ENCODE results near the gene KDM1A.

Gene KDM1A

DNA sequence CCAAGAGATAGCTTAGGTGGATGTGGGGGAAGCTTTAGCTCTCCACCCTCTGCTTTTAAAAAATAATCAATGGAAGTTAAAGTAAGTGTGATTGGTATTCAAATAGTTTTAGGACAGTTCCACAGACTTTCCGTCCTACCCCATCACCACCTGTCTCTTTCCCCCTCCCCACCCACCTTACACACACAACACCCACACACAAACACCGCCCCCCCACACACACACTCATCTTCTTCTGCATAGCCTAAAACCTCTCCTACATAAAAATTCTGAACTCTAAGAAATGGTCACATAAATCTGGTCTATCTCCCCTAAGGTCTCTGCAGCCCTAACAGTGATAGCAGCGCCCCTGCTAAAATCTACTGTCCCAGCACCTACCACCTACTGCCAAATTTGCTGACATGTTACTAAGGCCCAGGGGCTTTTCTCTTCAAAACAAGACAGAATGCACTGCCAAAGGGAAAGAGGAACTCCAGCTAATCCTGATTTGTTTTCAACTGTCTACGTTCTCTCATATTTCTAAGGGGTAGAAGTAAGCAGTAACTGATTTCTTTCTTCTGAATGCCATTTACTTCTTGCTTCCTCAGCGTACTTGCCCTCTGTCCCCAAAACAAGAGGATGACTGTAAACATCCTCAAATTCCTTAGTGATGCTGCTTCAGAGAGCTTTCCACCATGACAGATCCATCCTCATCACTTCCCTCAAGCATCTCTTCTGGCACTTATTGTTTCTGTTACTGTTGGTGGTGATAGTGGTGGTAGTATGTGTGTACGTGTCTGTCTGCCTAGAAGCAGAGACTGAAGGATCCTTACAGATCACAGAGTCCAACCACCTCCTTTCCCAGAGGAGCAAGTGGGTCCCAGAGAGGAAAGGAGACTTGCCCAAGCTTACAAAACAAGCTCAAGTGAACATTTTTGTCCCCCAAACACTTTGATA lies 92.6 kb downstream of the KDM1A start:
- DNase-seq: no peak

DNA sequence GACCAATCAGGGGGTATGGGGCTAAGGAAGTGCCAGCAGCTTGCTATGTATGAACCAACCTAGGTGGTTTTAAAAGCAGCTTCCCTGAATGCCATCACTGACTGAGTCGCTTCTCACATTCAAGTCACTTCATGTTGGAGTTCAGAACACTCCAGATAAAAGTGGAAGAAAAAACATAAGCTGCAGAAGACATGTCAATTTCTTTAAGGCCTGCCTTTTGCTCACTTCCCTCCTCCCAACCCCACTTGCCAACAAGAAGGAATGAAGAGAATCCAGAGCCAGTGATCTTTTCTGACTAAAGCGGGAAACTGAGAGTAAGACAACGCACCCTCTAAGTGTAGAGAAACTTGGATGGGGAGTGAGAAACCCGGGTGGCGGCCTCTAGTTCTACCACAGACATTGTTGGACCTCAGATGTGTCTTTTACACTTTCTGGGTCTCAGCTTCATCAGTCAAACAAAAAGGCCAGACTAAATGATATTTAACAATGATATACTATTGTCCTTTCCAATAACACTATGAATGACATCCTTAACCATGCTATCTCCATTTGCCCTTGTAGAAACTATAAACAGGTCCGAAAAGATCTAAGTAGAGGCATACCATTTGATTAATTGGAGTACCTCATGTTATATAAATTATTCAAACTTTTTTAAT lies 95.3 kb downstream of the KDM1A start:
- no peak for DNase-seq

DNA sequence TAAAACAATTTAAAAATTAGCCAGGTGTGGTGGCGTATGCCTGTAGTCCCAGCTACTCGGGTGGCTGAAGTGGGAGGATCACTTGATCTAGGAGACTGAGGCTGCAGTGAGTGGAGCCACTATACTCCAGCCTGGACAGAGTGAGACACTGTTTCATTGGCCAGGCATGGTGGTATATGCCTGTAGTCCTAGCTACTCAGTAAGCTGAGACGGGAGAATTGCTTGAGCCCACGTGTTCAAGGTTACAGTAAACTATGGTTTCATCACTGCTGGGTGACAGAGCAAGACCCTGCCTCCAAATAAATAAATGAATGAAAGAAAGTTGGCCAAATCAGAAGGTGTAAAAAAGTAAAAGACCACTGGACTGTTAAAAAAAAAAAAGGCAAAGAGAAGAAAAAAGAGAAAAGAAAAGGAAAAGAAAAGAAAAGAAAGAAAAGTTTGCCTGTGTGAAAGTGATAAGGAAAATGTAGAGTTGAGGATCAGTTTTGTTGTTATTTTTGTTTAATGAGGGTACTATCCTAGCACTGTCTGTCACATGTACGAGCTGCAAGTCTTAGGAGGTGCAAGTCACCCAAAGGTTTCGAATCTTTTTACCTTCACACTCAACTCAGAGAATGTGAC lies 97.1 kb downstream of the KDM1A start:
- DNase-seq: no peak

DNA sequence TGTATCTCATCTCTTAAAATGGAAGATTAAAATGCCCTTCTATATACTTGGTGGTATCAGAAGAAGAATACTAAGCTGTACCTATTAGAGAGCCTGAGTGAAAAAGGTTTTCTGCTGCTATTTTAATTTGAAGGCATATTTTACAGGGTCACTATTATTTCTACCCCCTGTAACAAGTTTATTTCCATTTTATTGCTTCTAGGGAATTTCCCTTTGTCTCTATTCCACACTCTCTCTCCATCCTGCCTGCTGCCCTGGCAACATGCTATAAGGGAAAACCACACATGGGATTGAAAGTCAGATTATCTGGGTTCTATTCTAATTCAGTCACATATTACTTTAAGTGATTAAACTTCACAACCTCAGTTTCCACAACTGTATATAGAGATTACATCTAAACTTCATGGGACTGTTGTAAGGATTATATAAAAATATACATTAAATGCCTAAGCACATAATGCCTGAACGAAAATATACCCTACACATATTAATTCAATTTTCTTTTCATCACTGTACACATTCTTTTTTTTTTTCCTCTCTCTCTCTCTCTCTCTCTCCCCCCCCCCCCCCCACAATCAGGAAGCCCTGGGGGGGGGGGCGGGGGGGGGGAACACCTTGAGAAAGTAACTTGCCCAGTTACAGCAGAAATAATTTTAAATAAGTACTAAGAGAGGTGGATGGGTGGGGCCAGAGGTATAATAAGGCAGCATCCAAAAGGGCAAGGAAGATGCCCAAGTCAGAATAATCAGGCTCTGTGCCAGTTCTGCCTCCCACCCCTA lies 97.8 kb downstream of the KDM1A start:
- no peak for DNase-seq

DNA sequence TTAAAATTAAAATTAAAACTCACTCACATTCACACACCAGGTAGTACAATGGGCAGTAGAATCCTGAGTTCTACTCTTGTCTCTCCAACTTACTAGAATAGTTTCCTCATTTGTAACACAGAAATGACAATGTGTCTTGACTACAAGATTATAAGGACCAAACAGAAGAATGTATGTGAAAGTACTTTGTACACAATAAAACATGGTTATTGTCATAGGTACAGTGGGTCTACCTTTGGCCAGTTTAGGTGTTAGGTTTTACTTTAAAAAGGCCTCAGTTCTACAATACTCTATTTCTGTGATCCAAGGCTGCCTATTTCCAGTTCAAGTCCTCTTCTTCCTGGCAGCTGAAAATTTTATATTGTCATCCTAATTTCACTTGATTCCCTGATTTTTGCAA lies 99.1 kb downstream of the KDM1A start:
- DNase-seq: no peak

DNA sequence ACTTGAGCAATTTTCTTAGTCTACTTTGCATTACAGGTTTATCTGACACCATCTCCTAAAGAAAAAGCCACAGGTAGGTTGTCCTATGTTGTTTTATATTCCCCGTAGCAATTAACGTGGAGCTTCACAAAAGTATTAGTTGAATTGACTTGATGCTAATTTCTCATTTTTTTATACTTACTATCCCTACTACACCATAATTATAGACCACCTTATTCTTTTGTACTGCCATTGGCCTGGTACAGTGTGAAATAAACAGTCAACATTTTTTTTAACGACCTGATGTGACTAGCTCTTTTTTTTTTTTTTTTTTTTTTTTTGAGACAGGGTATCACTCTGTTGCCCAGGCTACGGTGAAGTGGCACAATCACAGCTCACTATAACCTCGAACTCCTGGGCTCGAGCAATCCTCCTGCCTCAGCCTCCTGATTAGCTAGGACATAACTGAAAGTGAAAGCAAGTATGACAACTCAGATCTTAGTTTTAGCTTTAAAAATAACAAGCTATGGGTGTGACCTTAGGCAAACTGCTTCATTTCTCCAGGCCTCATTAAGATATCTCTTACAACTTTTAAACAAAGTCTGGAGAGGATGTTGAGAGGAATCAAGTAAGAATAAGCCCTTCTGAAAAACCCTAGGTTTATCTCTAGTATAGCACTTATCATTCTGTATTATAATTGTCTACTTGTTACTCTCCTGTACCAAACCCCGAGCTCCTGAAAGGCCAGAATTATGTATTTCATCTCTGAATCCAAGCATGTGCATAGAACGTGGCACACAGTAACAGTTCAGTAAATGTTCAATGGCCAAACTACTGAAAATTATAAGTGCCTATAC lies 99.9 kb downstream of the KDM1A start:
- no peak for DNase-seq

DNA sequence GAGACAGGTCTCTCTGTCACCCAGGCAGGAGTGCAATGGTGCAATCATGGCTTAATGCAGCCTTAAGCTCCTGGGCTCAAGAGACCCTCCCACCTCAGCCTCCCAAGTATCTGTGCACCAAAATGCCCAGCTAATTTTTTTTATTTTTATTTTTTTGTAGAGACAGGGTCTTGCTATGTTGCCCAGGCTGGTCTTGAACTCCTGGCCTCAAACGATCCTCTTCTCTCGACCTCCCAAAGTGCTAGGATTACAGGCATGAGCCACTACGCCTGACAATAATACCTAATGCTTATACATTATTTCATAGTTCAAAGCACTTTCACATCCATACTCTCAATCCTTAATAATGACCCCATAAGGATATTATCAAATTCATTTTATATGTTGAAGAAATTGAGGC lies 101.1 kb downstream of the KDM1A start:
- no peak for DNase-seq

DNA sequence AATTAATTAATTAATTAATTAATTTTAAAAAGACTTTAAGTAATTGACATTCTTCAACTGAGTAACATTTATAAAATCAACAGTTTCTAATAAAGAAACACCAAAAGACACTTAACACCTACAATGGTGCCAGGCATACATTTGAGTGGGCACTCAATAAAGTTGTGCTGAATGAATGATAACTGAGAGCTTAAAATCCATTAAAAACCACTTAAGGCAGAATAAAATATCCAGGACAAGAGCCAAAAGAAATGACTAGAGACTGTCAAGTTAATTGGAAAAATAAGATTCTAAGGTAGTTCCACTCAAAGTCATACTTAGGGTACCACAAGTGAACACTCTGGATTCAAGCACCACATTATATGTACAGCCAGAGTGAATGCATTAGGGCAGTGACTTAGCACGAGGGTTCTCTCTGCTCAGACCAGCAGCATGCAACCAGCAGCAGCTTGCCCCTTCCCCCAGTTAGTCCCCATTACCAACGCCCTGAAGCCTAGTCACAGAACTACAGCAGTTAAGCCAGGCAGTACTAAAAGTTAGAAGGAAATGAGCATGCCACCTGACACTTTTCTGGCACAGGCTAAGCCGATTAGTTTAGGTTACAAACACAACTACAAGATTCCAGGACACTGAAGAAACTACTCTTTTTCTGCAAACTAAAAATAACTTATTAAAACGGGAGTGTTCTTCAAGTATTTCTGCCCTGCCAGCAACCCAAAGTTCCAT lies 102.9 kb downstream of the KDM1A start:
- no peak for DNase-seq

DNA sequence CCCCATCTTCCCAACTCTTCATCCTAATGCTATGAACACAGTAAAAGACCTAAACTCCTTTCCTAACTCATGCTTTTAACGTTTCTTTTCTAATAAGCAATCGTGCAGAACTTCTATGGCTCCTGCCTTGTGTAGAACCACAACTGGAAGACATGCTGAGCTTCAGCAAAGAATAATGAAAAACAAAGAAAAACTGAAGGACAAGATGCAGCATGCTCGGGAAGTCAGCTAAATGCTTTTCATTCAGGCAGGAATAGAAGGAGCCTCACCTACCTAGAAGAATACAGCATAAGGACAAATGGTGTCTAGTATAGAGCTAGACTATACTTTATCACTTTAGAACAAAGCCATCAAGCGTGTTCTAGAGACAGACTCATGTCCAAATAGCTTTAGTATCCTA lies 103.5 kb downstream of the KDM1A start:
- no peak for DNase-seq

DNA sequence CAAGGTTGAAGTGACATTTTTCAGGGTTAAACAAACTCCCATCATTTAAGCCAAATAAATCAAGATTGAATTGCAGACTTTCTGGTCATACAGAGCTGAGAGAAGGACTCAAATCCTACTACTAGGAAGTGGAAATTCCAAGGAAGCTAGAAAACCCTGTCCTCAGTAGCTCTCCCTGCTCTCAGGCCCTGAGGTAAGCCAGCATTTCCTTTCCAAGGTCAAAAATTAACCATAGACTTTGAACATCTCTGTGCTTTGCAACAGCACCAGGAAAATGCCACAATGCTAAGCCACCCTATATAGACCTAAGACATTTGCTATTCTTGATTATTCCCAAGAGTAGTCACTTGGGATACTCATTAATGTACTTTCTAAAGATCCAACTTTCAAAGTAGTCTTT lies 104.3 kb downstream of the KDM1A start:
- DNase-seq: no peak

DNA sequence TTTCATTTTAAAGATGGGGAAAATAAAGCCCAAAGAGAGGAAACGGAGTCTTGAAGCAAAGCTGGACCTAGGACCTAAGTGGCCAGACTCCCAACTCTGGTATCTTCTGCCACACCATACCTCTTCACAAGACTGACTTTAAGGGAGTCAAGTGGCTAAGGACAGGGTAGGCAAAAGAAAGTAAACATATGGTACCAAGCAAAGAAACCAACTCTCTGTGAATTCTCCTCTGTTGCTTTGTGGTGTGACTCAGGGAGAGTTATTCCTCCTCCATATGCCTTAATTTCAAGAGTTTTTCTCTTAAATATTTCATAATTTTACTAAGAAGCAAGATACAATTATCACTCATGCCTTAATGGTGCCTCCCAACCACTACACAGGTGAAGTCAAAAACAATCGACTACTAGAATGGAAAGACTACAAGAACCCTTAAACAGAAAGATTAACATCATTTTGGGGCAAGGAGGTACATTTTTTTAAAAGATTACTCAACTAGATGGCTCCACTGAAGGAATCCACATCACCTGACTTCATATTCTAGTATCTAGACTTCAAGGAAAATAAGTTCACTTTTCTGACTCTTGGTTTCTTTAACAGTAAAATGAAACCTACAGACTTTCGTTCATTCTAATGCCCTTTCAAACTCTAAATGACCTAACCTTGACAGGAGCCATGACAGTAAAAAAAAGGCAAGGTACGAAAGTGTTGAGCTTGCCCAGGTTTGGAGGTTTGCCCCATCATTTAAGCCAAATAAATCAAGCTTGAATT lies 105.2 kb downstream of the KDM1A start:
- no peak for DNase-seq

DNA sequence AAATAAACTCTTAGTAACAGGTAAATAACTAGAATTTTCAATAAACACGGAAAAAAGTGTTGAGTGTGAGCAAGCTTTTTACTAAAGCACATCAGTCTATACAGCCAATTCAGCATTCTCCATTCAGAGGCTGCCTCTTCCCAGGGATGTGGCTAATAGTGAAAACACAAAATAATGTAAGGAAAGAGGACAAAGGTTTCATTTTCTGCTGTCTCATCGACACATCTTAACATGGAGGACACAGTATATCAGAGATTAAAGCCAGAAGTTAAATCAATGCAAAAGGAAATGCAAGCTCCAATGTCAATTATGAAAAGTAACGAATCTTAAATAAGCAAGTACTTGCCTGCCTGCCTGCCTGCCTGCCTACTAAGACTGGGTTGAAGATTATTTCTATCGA lies 106.2 kb downstream of the KDM1A start:
- no peak for DNase-seq

DNA sequence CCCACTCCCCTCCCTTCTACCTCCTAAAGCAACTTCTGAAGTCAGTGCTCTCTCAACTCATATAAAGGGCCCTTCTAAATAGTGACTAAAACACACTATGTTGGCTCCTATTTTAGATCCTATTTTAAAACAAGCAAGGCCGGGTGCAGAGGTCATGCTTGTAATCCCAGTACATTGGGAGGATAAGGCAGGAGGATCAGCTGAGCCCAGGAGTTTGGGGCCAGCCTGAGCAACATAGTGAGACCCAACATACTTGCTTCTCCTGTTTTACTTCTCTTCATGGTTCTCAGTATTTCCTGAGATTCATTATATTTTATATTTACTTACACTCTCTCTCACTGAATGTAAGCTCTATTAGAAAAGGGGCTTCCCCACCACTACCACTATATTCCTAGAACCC lies 106.9 kb downstream of the KDM1A start:
- no peak for DNase-seq

DNA sequence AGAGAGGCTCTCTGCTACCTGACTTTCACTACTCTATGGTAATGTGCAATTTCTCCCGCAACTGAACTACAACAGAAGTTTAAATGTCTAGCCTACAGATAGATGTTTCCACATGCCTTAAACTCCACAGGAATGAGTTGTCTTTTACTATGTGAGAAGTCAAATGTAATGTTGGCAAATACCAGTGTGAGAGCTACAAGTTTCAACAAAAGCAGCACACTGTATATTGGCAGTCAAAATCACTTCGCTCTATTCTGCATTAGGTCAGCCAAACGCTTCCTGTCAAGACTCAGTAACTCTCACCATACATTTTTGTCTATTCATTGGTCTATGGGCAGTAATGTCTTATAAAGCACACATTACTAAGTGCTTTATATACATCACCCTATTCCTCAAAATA lies 107.5 kb downstream of the KDM1A start:
- DNase-seq: no peak

DNA sequence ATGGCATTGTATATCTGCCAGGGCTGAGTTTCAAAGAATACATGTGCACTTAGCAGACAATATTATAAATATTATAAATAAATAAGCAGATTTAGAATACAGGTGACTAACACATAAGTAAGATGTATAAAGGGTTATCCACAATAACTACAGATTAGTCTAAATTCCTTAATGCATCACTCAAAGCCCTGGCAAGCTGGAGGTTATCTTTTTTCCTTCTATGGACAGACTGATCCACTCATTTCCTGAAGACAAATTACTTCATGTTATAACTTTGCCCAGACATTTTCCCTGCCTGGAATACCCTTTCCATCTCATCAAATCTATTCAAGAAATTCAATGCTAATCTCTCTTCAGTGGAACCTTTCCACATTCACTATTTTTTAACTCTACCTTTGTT lies 110.6 kb downstream of the KDM1A start:
- DNase-seq: no peak

DNA sequence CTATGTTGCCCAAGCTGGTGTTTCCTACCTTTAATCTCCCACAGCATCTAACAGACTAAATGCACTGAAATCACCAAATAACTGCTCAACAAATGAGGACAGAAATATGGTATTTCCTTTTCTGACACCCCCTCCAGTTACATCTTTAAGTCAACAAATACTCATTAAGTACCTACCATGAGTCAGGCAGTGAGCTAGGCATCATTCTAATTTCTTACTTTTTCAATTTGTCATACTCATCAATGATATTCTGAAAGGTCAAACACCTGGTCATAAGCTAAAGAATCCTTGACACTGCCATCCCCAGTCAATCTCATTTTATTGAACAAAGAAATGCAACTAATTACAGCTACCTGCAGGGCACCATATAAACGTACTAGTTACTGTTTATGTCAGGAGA lies 112.8 kb downstream of the KDM1A start:
- DNase-seq: no peak
